Suprapubic skin (tissue), 4 donors: Measurements from ENCODE around the gene NSMCE1. TPM values are rescaled to one million over a fixed set of nuclear protein-coding genes. Genes with fewer than 3 reads are reported as not detected.

Experiments
- DNase-seq, 2 donors: peaks; one replicate each; pipeline ENCODE4 v3.0.0-alpha.2; 2019; ENCODE audit warnings: low spot score in 2 of 2
- H3K27ac ChIP-seq: fragments of 200-600 bp; sonication (generic); one replicate; pipeline ENCODE4 v1.5.1; 2019
- H3K27me3 ChIP-seq: fragments of 200-600 bp; sonication (generic); one replicate; pipeline ENCODE4 v1.5.1; 2019
- H3K36me3 ChIP-seq: fragments of 200-600 bp; sonication (generic); one replicate; pipeline ENCODE4 v1.5.1; 2019
- H3K4me1 ChIP-seq: fragments of 200-600 bp; sonication (generic); one replicate; pipeline ENCODE4 v1.5.1; 2019
- H3K4me3 ChIP-seq: fragments of 200-600 bp; sonication (generic); one replicate; pipeline ENCODE4 v1.5.1; 2019; ENCODE audit warnings: mild to moderate bottlenecking
- H3K9me3 ChIP-seq: fragments of 200-600 bp; sonication (generic); one replicate; pipeline ENCODE4 v1.5.1; 2019
- CTCF ChIP-seq, 2 donors: fragments of 200-600 bp in 1 of 2; fragments of 450-650 bp in 1 of 2; sonication (generic) in 1 of 2; IDR thresholded peaks; one replicate each; pipeline ENCODE4 v1.5.1; 2016 to 2019; ENCODE audit warnings: antibody characterized with exemption in 2 of 2, mild to moderate bottlenecking in 1 of 2, moderate library complexity in 1 of 2
- EP300 ChIP-seq: sonication (generic); formaldehyde crosslinking; IDR thresholded peaks from one replicate; pipeline ENCODE4 v1.6.1; 2017; ENCODE audit warnings: antibody characterized with exemption
- POLR2A ChIP-seq, 2 donors: fragments of 450-650 bp; IDR thresholded peaks; one replicate each; pipeline ENCODE4 v1.6.1; 2017; ENCODE audit warnings: antibody characterized with exemption in 2 of 2, mild to moderate bottlenecking in 2 of 2, moderate library complexity in 2 of 2
- POLR2AphosphoS5 ChIP-seq, 3 donors: sonication (generic); formaldehyde crosslinking; IDR thresholded peaks; one replicate each; pipeline ENCODE4 v1.6.1; 2017; ENCODE audit warnings: antibody characterized with exemption in 3 of 3
- WGBS: methylation state at CpG from one replicate; pipeline ENCODE4 v1.1.5; 2018; 5-methylcytosine and 5-hydroxymethylcytosine counted together
- total RNA-seq, 4 donors: library from RNA; depleted of rRNA; stranded (reverse); fragments of >200 nt; gene quantifications; one replicate each; pipeline ENCODE4 v1.1.0, GENCODE V29; 2016

Gene NSMCE1
- total RNA-seq, 4 donors from 2014 or later: 23.0 to 32.2 (median 29.3) TPM

- Histone ChIP-seq H3K9me3 (no peaks in the 10 kb centered on the region), H3K4me1 (peaks cover 5% of the 10 kb centered on the region), H3K27me3 (no peaks in the 10 kb centered on the region), H3K27ac (no peak overlapping the region), H3K36me3 (no peaks in the 10 kb centered on the region), H3K4me3 (no peak overlapping the region)
- WGBS: 93% methylated on average over 9 of the region's 9 CpGs
- TF ChIP-seq CTCF (IDR thresholded peaks at IDR 0.05) (no peak), POLR2A (IDR thresholded peaks at IDR 0.05) (no peak), POLR2AphosphoS5 (IDR thresholded peaks at IDR 0.05) (no peak), EP300 (no peak)
- peak; percentile 18 to 32 for DNase-seq
These were observed 37.4 kb upstream of the NSMCE1 start for GRCh38 chr16:27305839-27306442.

- H3K27ac ChIP-seq: no peak overlapping the region
- no peak overlapping the region for H3K4me3 ChIP-seq
- DNase-seq: peak in 1 of 2 donors; percentile 15
- H3K4me1 ChIP-seq: peaks cover 5% of the 10 kb centered on the region
- TF ChIP-seq EP300 (no peak), CTCF (IDR thresholded peaks at IDR 0.05) (no peak), POLR2AphosphoS5 (IDR thresholded peaks at IDR 0.05) (no peak), POLR2A (IDR thresholded peaks at IDR 0.05) (no peak)
- H3K27me3 ChIP-seq: no peaks in the 10 kb centered on the region
- H3K36me3 ChIP-seq: no peaks in the 10 kb centered on the region
- 68% methylated on average over 5 of the region's 5 CpGs for WGBS
- no peaks in the 10 kb centered on the region for H3K9me3 ChIP-seq
These were observed 36.5 kb upstream of the NSMCE1 start for GRCh38 chr16:27304881-27305745.

- peak in 1 of 2 donors; percentile 2 for DNase-seq
- Histone ChIP-seq H3K9me3 (no peaks in the 10 kb centered on the region), H3K4me1 (peaks cover 5% of the 10 kb centered on the region), H3K27me3 (no peaks in the 10 kb centered on the region), H3K27ac (no peak overlapping the region), H3K4me3 (no peak overlapping the region), H3K36me3 (no peaks in the 10 kb centered on the region)
- TF ChIP-seq POLR2A (IDR thresholded peaks at IDR 0.05) (no peak), POLR2AphosphoS5 (IDR thresholded peaks at IDR 0.05) (no peak), CTCF (IDR thresholded peaks at IDR 0.05) (no peak), EP300 (no peak)
- 51% methylated on average over 2 of the region's 2 CpGs for WGBS
These were observed 35.5 kb upstream of the NSMCE1 start for GRCh38 chr16:27304102-27304501.

- DNase-seq: peak in 1 of 2 donors; percentile 39
- Histone ChIP-seq H3K4me1 (peaks cover 5% of the 10 kb centered on the region), H3K36me3 (no peaks in the 10 kb centered on the region), H3K9me3 (no peaks in the 10 kb centered on the region), H3K4me3 (no peak overlapping the region), H3K27ac (no peak overlapping the region), H3K27me3 (no peaks in the 10 kb centered on the region)
- WGBS: 62% methylated on average over 12 of the region's 12 CpGs
- TF ChIP-seq EP300: no peak
- no peak for TF ChIP-seq CTCF (IDR thresholded peaks at IDR 0.05)
- TF ChIP-seq POLR2A (IDR thresholded peaks at IDR 0.05): no peak
- TF ChIP-seq POLR2AphosphoS5 (IDR thresholded peaks at IDR 0.05): no peak
These were observed 34.9 kb upstream of the NSMCE1 start for GRCh38 chr16:27303256-27304100.
